IPS-18a (cell line): ENCODE data around the gene FUT7.

Source experiments
- H3K27ac ChIP-seq: one replicate; pipeline ENCODE4 v1.5.1; 2013; ENCODE audit warnings: low read length
- H3K27me3 ChIP-seq: one replicate; pipeline ENCODE4 v1.6.1; 2013; ENCODE audit warnings: mild to moderate bottlenecking, low read length; ENCODE audit not compliant: control insufficient read depth, insufficient read depth
- H3K36me3 ChIP-seq: one replicate; pipeline ENCODE4 v1.6.1; 2013; ENCODE audit warnings: low read depth, low read length; ENCODE audit not compliant: control insufficient read depth
- H3K4me1 ChIP-seq: one replicate; pipeline ENCODE4 v1.6.1; 2013; ENCODE audit warnings: low read depth, low read length; ENCODE audit not compliant: control insufficient read depth
- H3K4me3 ChIP-seq: one replicate; pipeline ENCODE4 v1.5.1; 2013; ENCODE audit warnings: low read length
- H3K9ac ChIP-seq: one replicate; pipeline ENCODE4 v1.6.1; 2013; ENCODE audit warnings: mild to moderate bottlenecking, low read length, moderate library complexity
- H3K9me3 ChIP-seq: one replicate; pipeline ENCODE4 v1.6.1; 2013; ENCODE audit warnings: low read depth, low read length; ENCODE audit not compliant: control insufficient read depth

FUT7 gene

DNA sequence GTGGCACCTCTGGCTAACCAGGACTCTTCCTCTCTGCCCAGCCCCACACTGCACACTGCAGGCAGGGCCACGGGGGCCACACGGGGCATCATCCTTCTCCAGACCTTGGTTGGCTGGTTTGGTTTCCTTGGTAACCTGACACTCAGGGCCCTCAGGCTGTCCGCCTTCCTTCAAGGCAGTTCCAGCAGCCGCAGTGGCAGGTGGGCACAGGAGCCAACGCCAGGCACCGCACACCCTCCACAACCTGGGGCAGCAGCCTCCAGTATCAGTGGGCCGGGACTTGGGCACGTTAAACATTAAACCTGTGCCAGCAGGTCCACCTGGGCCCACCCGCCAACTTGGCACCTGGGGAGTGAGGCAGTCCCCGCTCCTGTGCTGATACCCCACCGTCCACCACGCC, 12.1 kb upstream of the FUT7 start:
- H3K4me3 ChIP-seq = no peak overlapping the region
- H3K9me3 ChIP-seq = no peaks in the 10 kb centered on the region
- peaks cover 3% of the 10 kb centered on the region for H3K36me3 ChIP-seq
- no peak overlapping the region for H3K27ac ChIP-seq
- no peak overlapping the region for H3K9ac ChIP-seq
- H3K4me1 ChIP-seq = no peaks in the 10 kb centered on the region
- H3K27me3 ChIP-seq = peaks cover 38% of the 10 kb centered on the region

DNA sequence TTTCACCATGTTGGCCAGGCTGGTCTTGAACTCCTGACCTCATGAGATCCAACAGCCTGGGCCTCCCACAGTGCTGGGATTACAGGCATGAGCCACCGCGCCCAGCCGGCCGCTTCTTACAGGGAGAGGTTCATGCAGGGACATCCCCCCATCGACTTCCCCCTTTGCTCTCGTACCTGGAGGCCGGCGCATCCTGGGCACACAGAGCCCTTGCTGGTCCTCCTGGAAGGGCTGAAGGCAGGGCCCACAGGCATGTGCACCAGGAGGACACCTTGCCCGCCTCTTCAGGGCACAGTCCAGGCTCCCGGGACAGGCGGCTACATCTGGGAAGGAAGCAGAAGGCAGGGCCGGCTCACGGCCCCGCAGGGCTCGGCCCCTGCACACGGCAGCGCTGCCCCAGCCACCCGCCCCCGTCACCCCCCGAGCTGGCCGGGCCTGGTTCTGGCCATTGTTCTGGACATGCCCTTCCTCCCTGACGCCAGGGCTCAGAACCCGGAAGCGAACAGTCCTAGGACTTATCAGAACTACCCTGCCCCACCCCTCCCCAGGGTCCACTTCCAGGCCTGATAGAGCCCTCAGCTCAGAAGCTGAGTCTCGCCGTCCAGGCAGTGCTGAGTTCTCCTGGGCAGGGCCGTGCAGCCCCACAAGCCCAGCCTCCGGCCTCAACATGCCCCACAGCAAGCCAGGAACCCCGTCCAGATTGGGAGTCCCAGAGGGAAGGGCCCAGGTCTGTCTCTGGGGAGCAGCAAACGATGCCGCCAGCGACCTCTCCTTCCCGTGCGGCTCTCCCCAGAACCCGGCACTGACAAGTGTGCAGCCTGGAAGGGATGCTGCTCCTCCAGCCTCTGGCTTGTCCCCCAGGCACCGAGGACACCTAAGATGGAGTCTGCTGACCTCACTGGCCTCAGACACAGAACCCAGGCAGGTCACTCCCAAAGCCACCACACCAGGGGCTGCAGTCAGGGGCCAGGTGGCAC, 11.2 kb upstream of the FUT7 start:
- Histone ChIP-seq H3K9me3 (no peaks in the 10 kb centered on the region), H3K4me1 (no peaks in the 10 kb centered on the region), H3K9ac (no peak overlapping the region), H3K27me3 (peaks cover 30% of the 10 kb centered on the region), H3K27ac (no peak overlapping the region), H3K36me3 (peaks cover 3% of the 10 kb centered on the region), H3K4me3 (no peak overlapping the region)

DNA sequence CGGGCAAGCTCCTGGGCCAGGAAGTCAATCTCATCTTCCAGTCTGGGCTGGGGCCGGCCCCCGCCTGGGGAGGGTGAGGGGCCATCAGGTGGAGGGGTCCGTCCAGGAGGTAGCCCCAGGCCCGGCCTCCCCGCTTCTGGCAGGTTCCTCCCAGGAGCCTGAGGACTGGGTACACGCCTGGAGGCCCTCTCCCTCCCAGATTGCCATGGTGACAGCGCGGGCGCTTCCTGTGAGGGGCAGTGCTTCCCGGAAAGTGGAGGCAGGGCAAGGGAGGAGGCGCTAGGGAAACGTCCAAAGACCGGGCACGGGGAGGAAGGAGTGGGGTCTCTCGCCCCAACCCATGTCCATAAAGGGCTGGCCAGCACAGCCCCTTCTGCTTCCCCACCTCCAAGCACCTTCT, 9.2 kb upstream of the FUT7 start:
- no peaks in the 10 kb centered on the region for H3K9me3 ChIP-seq
- peaks cover 3% of the 10 kb centered on the region for H3K36me3 ChIP-seq
- H3K27me3 ChIP-seq = peaks cover 15% of the 10 kb centered on the region
- H3K9ac ChIP-seq = no peak overlapping the region
- H3K4me3 ChIP-seq = no peak overlapping the region
- no peaks in the 10 kb centered on the region for H3K4me1 ChIP-seq
- no peak overlapping the region for H3K27ac ChIP-seq

DNA sequence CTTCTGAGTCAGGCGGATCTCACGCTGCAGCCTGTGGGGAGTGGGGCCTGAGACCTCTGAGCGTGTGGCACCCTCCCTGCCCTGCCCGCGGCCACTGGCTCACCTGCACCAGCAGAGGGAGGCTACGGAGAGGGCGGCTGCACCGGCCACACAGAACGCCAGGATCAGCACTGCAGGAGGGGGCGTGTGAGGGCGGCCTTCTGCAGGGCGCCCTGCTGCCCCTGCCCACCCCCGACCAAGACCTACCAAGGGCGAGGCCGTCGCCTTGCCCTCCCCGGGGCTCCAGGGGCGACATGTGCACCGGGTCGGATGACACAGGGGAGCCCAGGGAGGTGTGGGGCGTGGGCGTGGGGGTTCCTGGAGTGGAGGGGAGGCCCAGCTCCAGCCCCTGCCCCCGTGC, 8.7 kb upstream of the FUT7 start:
- Histone ChIP-seq H3K27ac (no peak overlapping the region), H3K9ac (no peak overlapping the region), H3K4me1 (no peaks in the 10 kb centered on the region), H3K9me3 (no peaks in the 10 kb centered on the region), H3K27me3 (peaks cover 15% of the 10 kb centered on the region), H3K36me3 (peaks cover 3% of the 10 kb centered on the region), H3K4me3 (no peak overlapping the region)

- Histone ChIP-seq H3K27ac (no peak overlapping the region), H3K9ac (no peak overlapping the region), H3K36me3 (peaks cover 3% of the 10 kb centered on the region), H3K27me3 (peaks cover 7% of the 10 kb centered on the region), H3K9me3 (no peaks in the 10 kb centered on the region), H3K4me1 (no peaks in the 10 kb centered on the region), H3K4me3 (no peak overlapping the region)
Measured at GRCh38 chr9:137039611-137040366, 7.9 kb upstream of the FUT7 start.

- H3K36me3 ChIP-seq = peaks cover 3% of the 10 kb centered on the region
- no peaks in the 10 kb centered on the region for H3K9me3 ChIP-seq
- H3K4me3 ChIP-seq = no peak overlapping the region
- H3K9ac ChIP-seq = no peak overlapping the region
- no peaks in the 10 kb centered on the region for H3K27me3 ChIP-seq
- no peaks in the 10 kb centered on the region for H3K4me1 ChIP-seq
- H3K27ac ChIP-seq = no peak overlapping the region
Measured at GRCh38 chr9:137038916-137039315, 7.0 kb upstream of the FUT7 start.

GRCh38 chr9:137037483-137037882, 5.6 kb upstream of the FUT7 start:
- no peak overlapping the region for H3K4me3 ChIP-seq
- no peaks in the 10 kb centered on the region for H3K27me3 ChIP-seq
- peaks cover 3% of the 10 kb centered on the region for H3K36me3 ChIP-seq
- no peaks in the 10 kb centered on the region for H3K9me3 ChIP-seq
- no peak overlapping the region for H3K27ac ChIP-seq
- H3K9ac ChIP-seq = no peak overlapping the region
- H3K4me1 ChIP-seq = no peaks in the 10 kb centered on the region

DNA sequence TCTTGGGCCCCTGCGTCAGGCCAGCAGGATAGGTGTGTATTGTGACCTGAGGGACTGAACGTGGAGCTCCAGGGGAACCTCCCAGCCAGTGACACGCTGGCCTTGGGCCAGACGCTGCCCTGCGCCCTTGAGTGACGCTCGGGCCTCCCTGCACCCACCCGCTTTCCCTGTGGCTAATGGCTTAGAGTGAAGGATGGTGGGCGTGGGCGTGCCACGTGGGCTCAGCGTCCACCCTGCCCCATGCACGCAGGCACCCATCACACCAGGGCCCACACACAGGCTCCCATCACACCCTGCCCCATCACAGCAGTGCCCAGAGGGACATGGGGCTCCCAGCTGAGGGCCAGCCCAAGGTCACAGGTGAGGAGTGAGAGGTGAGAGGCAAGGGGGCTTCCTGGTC, 5.1 kb upstream of the FUT7 start:
- no peak overlapping the region for H3K4me3 ChIP-seq
- no peaks in the 10 kb centered on the region for H3K9me3 ChIP-seq
- peaks cover 3% of the 10 kb centered on the region for H3K36me3 ChIP-seq
- H3K27ac ChIP-seq = no peak overlapping the region
- H3K27me3 ChIP-seq = no peaks in the 10 kb centered on the region
- H3K9ac ChIP-seq = no peak overlapping the region
- no peaks in the 10 kb centered on the region for H3K4me1 ChIP-seq

DNA sequence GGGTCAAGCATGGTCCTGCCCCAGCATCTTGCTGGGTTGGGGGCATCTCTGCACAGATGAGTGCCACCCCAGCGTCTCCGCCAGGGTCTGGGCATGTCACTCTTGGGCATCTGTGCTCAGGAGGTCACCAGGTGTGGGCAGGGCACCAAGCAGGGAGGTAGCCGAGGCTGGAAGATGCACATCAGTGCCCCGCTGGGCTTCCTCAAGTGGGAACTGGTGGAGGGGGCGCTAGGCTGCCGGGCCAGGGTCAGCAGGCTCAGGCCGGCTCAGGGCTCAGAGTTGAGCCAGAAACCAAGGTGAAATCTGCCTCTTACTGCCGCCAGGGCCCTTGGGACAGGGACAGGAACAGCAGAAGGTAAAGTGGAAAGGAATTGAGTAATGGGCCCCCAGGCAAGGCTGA, 4.0 kb upstream of the FUT7 start:
- H3K27ac ChIP-seq = no peak overlapping the region
- H3K36me3 ChIP-seq = peaks cover 3% of the 10 kb centered on the region
- H3K4me1 ChIP-seq = no peaks in the 10 kb centered on the region
- H3K27me3 ChIP-seq = no peaks in the 10 kb centered on the region
- no peaks in the 10 kb centered on the region for H3K9me3 ChIP-seq
- no peak overlapping the region for H3K4me3 ChIP-seq
- no peak overlapping the region for H3K9ac ChIP-seq

- Histone ChIP-seq H3K4me1 (no peaks in the 10 kb centered on the region), H3K9me3 (no peaks in the 10 kb centered on the region), H3K27me3 (no peaks in the 10 kb centered on the region), H3K4me3 (no peak overlapping the region), H3K36me3 (peaks cover 3% of the 10 kb centered on the region), H3K27ac (no peak overlapping the region), H3K9ac (no peak overlapping the region)
Measured at GRCh38 chr9:137035507-137035834, 3.6 kb upstream of the FUT7 start.

- no peaks in the 10 kb centered on the region for H3K9me3 ChIP-seq
- H3K27me3 ChIP-seq = no peaks in the 10 kb centered on the region
- H3K9ac ChIP-seq = no peak overlapping the region
- no peaks in the 10 kb centered on the region for H3K4me1 ChIP-seq
- H3K27ac ChIP-seq = no peak overlapping the region
- peaks cover 3% of the 10 kb centered on the region for H3K36me3 ChIP-seq
- H3K4me3 ChIP-seq = no peak overlapping the region
Measured at GRCh38 chr9:137034709-137035506, 3.0 kb upstream of the FUT7 start.
